Brain pericyte (primary cell): ENCODE measurements around the gene TMEM178A.
"Not testable (repeated sequence)": the region's sequence is repeated elsewhere in the genome, so short reads cannot be mapped to it uniquely, and the experiment has no call there.

Experiments
- DNase-seq: peaks from one replicate; pipeline ENCODE4 v3.0.0-alpha.2; 2012; ENCODE audit warnings: low read depth, low spot score

Gene TMEM178A

GRCh38 chr2:39665811-39666490 lies at the start of gene TMEM178A:
Gene TMEM178A (plus strand): TSS chr2:39665917. CDS start chr2:39665975, 58 bp downstream.
- no peak for DNase-seq

DNA sequence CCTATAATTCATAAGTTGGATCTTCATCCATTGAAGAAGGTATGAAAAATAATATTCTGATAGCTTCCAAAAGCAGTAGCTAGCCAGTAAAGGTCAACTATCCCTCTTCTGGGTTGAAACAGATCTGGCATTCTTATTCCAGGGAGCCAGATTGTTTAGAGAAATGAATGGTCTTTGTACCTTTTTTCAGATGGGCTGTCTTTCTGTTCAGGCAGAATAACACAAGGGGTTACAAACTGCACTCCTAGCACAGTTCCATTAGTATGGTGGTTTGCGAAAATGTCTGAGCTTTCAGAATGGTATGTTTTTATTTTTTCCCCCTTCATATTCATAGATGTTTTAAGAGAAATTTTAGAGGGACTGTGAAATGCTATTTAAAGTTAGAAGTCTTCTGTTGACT lies 47.5 kb upstream of the TMEM178A start:
- DNase-seq = no peak

- DNase-seq = no peak
Observed at GRCh38 chr2:39618736-39619135, 47.0 kb upstream of the TMEM178A start.

GRCh38 chr2:39620067-39620466 lies 45.6 kb upstream of the TMEM178A start:
- no peak for DNase-seq

GRCh38 chr2:39621596-39621995 lies 44.1 kb upstream of the TMEM178A start:
- DNase-seq = no peak

DNA sequence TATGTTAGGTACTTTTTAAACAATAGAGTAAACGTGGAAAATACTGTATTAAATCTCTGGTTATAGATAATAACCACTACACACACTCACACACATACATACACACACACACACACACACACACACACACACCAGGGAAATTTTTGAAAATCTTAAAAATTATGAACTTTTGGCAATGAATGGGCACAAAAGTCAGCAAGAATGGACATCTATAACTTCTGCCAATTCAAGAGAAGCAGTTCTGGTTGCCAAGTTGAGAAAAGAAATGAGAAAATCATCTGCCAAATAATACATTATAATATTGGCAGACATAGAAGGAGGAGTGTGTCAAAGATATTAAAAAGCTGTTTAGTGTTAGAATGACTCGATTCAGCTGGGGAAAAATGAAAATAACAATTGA lies 42.9 kb upstream of the TMEM178A start:
- DNase-seq = no peak

GRCh38 chr2:39623917-39624316 lies 41.8 kb upstream of the TMEM178A start:
- no peak for DNase-seq

GRCh38 chr2:39625193-39625926 lies 40.4 kb upstream of the TMEM178A start:
- no peak for DNase-seq

DNA sequence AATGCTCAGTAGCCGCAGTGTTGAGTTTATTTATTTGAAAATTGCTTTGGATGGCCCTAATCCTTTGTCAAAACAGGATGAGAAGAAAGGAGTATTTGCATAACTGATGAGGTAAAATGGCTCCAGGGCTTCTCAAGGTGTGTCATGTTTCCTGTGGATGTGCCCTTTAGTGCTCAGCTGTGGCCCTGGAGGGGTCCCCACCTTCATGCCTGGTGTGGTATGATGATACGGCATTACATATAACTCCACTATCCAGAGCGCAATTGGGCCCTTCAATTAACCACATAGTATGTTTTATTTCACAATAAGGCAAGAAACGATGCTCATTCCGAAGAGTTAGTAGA lies 39.8 kb upstream of the TMEM178A start:
- no peak for DNase-seq

GRCh38 chr2:39628346-39628745 lies 37.4 kb upstream of the TMEM178A start:
- not testable (repeated sequence) for DNase-seq

DNA sequence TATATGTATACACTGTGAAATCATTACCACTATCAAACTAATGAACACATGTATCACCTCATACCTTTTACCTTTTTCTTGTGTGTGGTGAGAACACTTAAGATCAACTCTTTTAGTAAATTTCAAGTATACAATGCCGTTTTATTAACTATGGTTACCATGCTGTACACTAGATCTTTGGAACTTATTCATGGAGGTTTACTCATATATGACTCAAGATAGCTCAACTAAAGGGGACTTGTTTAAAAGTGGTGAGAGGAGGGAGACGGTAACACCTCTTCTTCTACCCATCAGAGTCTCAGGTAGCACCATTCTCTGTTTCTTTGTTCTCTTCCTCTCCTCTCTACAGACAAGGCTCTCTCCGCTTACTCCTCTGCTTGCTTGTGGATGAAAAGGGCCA lies 36.1 kb upstream of the TMEM178A start:
- DNase-seq = no peak

DNA sequence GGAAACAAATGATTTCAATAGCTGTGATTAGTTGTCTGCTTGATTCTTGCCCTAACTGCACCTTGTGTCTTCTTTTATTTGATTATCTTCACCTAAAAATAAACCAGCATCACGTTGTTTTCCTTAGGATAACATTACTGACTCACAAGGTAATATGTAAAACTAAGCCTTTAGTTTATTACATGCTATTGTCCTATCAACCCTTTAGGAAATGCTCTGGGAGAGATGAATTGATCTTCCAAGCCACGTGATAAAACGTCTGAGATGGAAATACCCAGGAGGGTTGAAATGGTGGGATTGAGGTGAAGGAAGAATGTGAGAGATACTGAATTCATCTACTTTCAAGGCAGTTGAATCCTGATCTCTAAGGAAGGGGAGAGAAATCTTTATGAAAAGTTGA lies 34.5 kb upstream of the TMEM178A start:
- no peak for DNase-seq

DNA sequence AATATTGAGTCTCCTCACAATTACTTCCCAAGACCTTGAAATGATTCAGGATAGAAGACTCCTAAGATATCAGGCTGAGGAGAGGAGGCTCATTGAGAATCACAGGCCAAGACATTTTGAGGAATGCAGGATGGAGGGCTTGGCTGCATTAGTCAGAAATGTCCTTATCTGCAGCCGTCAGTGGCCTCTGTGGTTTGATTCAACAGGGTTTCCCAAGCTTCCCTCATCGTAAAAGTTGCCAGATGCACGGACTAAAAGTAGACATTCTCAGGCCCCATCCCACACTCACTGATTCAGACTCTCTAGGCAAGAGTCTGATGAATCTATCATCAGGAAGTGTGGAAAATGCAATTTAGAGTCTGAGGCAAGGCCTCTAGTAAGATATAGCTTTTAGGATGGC lies 34.0 kb upstream of the TMEM178A start:
- no peak for DNase-seq

DNA sequence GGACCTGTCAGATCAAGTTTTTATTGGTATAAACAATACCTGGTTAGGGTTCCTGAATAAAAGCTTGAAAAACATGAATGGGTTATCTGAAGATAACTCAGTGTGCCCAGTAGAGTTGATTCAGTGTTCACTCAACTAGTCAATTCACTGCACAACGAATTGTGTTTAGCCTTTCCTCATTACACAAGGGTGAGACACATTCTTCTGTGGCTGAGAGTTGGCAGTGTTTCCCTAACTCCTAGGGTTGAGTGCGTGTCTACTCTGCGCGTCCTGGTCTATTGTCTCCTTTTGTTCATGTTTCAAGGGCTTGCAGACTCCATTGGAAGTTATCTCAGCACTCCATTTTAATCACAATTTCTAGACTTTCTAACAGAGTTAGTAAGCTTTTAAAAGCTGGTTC lies 32.8 kb upstream of the TMEM178A start:
- no peak for DNase-seq

GRCh38 chr2:39636306-39636705 lies 29.4 kb upstream of the TMEM178A start:
- DNase-seq = no peak

- no peak for DNase-seq
Observed at GRCh38 chr2:39638581-39638980, 27.1 kb upstream of the TMEM178A start.

DNA sequence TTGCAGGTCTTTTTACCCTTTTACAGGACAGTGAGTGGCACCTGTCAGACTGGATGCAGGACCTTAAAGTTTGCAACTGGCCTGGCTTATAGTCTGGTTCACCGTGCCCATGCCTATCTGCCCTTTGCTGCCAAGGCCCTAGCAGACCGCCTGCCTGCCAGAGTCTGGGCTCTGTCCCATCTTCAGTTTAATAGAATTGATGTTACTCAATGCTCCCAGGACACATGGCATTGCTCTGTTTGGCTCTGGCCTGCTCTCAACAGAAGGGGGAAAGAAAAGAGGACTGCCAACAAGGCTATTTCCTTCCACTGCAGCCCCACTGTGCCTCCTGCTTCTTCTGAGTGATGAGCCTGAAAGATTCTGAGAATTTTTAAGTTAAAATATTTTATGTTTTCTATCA lies 25.6 kb upstream of the TMEM178A start:
- no peak for DNase-seq

GRCh38 chr2:39640681-39641080 lies 25.0 kb upstream of the TMEM178A start:
- DNase-seq = no peak

- no peak for DNase-seq
Observed at GRCh38 chr2:39641635-39642034, 24.1 kb upstream of the TMEM178A start.

- no peak for DNase-seq
Observed at GRCh38 chr2:39642051-39642718, 23.5 kb upstream of the TMEM178A start.

DNA sequence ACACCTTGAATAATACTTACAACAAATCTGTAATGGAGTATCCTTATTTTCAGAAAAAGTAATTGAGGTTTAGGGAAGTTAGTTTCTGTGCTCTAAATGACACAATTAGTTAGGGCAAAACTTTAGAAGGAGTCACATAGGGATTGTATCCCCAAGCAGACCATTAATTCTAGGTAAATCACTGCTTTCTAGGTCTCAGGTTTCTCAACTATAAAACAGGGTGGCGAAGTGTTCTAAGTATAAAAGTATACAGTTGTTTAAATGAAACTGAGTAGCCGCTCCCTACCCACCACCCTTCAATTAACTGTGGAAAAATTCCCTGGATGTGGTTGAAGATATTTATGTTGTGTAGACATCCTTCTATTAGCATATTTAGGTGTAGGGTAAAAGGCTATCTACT lies 19.9 kb upstream of the TMEM178A start:
- DNase-seq = no peak

- DNase-seq = no peak
Observed at GRCh38 chr2:39646267-39646666, 19.4 kb upstream of the TMEM178A start.
